G401 (cell line): Measurements from ENCODE around the gene C19orf85. TPM values are rescaled to one million over a fixed set of nuclear protein-coding genes. Genes with fewer than 3 reads are reported as not detected.
"Not testable (repeated sequence)": the region's sequence is repeated elsewhere in the genome, so short reads cannot be mapped to it uniquely, and the experiment has no call there.

ENCODE experiments used
- DNase-seq: peaks from one replicate; pipeline ENCODE4 v3.0.0-alpha.2; 2015; ENCODE audit warnings: low spot score
- in situ Hi-C: cut with HindIII; loops from 2 replicates; pipeline ENCODE4 v1.10.0; 2016; ENCODE audit warnings: low sequenced_read_pairs, mixed read lengths
- total RNA-seq: library from RNA; depleted of rRNA; stranded (reverse); fragments of >200 nt; shearing (Covaris generic); gene quantifications from 2 replicates; pipeline ENCODE4 v1.2.3, GENCODE V29; 2014

The C19orf85 gene
- total RNA-seq, 1 experiment from 2014 or later, result not detected

- DNase-seq, result peak; percentile 35
- in situ Hi-C loops, result no loop called here
Measured at GRCh38 chr19:55461974-55462626, 2.5 kb downstream of the C19orf85 start.

GRCh38 chr19:55461259-55461973, 3.1 kb downstream of the C19orf85 start, which contains the start of gene ISOC2:
ISOC2 (minus strand) TSS chr19:55461642; CDS start chr19:55456486, 5,156 bp downstream.
- in situ Hi-C loops, result no loop called here
- peak; percentile 100 for DNase-seq

- DNase-seq, result peak; percentile 62
- in situ Hi-C loops, result no loop called here
Measured at GRCh38 chr19:55460670-55461258, 3.8 kb downstream of the C19orf85 start.

- peak; percentile 32 for DNase-seq
- in situ Hi-C loops, result no loop called here
Measured at GRCh38 chr19:55459950-55460657, 4.4 kb downstream of the C19orf85 start.

- DNase-seq, result no peak
- in situ Hi-C loops, result no loop called here
Measured at GRCh38 chr19:55459551-55459949, 5.0 kb downstream of the C19orf85 start.

- no peak for DNase-seq
- in situ Hi-C loops, result no loop called here
Measured at GRCh38 chr19:55457683-55458457, 6.7 kb downstream of the C19orf85 start.

- in situ Hi-C loops, result no loop called here
- no peak for DNase-seq
Measured at GRCh38 chr19:55456347-55456746, 8.2 kb downstream of the C19orf85 start.

- no peak for DNase-seq
Measured at GRCh38 chr19:55455576-55456235, 8.8 kb downstream of the C19orf85 start.

GRCh38 chr19:55454787-55455243, 9.7 kb downstream of the C19orf85 start:
- in situ Hi-C loops, result no loop called here
- peak; percentile 63 for DNase-seq

More at GRCh38 chr19:55455576-55456235, 8.8 kb downstream of the C19orf85 start:
- in situ Hi-C loops, result no loop called here

GRCh38 chr19:55453511-55454260, 10.9 kb downstream of the C19orf85 start:
- DNase-seq, result no peak
- in situ Hi-C loops, result no loop called here

GRCh38 chr19:55452749-55453346, 11.7 kb downstream of the C19orf85 start:
- in situ Hi-C loops, result no loop called here
- peak; percentile 97 for DNase-seq

- DNase-seq, result peak; percentile 67
- in situ Hi-C loops, result no loop called here
Measured at GRCh38 chr19:55451965-55452748, 12.4 kb downstream of the C19orf85 start.

GRCh38 chr19:55451163-55451964, 13.2 kb downstream of the C19orf85 start:
- in situ Hi-C loops, result no loop called here
- DNase-seq, result no peak

GRCh38 chr19:55449469-55449868, 15.1 kb downstream of the C19orf85 start:
- in situ Hi-C loops, result no loop called here
- no peak for DNase-seq

GRCh38 chr19:55448175-55448490, 16.4 kb downstream of the C19orf85 start:
- DNase-seq, in situ Hi-C loops: not testable (repeated sequence)
